Heart left ventricle (tissue), 16 donors: ENCODE data around the gene RS1. TPM values are rescaled to one million over a fixed set of nuclear protein-coding genes. Genes with fewer than 3 reads are reported as not detected.

ENCODE experiments used
- ATAC-seq, 4 donors: fragments of 200-7000 bp; cut with Tn5 transposase; one replicate each; pipeline ENCODE4 v1.9.1; 2020 to 2022; ENCODE audit warnings: moderate library complexity in 4 of 4, mild to moderate bottlenecking in 3 of 4, moderate number of reproducible peaks in 1 of 4
- DNase-seq, 5 donors: peaks; one replicate each; pipeline ENCODE4 v3.0.0-alpha.2; 2020
- H3K27ac ChIP-seq, 12 donors: fragments of 200-600 bp; sonication (generic) in 4 of 12; one replicate each; pipeline versions ENCODE4 v1.5.0 to v1.8.0; 2016 to 2022; ENCODE audit warnings: mild to moderate bottlenecking in 2 of 12
- H3K27me3 ChIP-seq, 9 donors: fragments of 200-600 bp; sonication (generic) in 2 of 9; one replicate each; pipeline versions ENCODE4 v1.5.1 to v1.8.0; 2016 to 2022; ENCODE audit warnings: mild to moderate bottlenecking in 3 of 9
- H3K36me3 ChIP-seq, 9 donors: fragments of 200-600 bp; sonication (generic) in 2 of 9; one replicate each; pipeline versions ENCODE4 v1.5.0 to v1.8.0; 2018 to 2022; ENCODE audit warnings: mild to moderate bottlenecking in 2 of 9
- H3K4me1 ChIP-seq, 12 donors: fragments of 200-600 bp; sonication (generic) in 4 of 12; one replicate each; pipeline versions ENCODE4 v1.5.0 to v1.8.0; 2016 to 2022; ENCODE audit warnings: mild to moderate bottlenecking in 3 of 12
- H3K4me3 ChIP-seq, 12 donors: fragments of 200-600 bp; sonication (generic) in 4 of 12; one replicate each; pipeline versions ENCODE4 v1.5.0 to v1.8.0; 2017 to 2022; ENCODE audit warnings: mild to moderate bottlenecking in 9 of 12, moderate library complexity in 4 of 12
- H3K9me3 ChIP-seq, 12 donors: fragments of 200-600 bp; sonication (generic) in 4 of 12; one replicate each; pipeline versions ENCODE4 v1.5.0 to v1.8.0; 2016 to 2022; ENCODE audit warnings: mild to moderate bottlenecking in 1 of 12
- CTCF ChIP-seq, 12 donors: fragments of 200-600 bp; sonication (generic) in 4 of 12; IDR thresholded peaks; one replicate each; pipeline versions ENCODE4 v1.5.0 to v1.8.0; 2018 to 2022; ENCODE audit warnings: antibody characterized with exemption in 12 of 12, mild to moderate bottlenecking in 5 of 12
- POLR2A ChIP-seq, 2 donors: fragments of 450-650 bp; IDR thresholded peaks; one replicate each; pipeline ENCODE4 v1.6.1; 2017; ENCODE audit warnings: antibody characterized with exemption in 2 of 2, mild to moderate bottlenecking in 2 of 2, moderate library complexity in 2 of 2
- WGBS, 4 donors: extraction: QIAGEN DNeasy Blood & Tissue Kit in 2 of 4; methylation state at CpG; one replicate each; pipeline versions ENCODE4 v1.1.5 to v1.1.7; 2013 to 2018; 5-methylcytosine and 5-hydroxymethylcytosine counted together
- intact Hi-C, 10 donors: fragments of 100-400 bp; cut with DNase I; formaldehyde crosslinking; loops; one replicate each; pipeline versions ENCODE4 v1.11.1 to v1.14.2; 2022
- polyA plus RNA-seq, 2 donors: library from polyadenylated mRNA; stranded (reverse); fragments of 200-250 nt; gene quantifications; one replicate each; pipeline ENCODE4 v1.2.3, GENCODE V29; 2013
- total RNA-seq, 9 donors: library from RNA; depleted of rRNA in 2 of 9; stranded (reverse); fragments of >200 nt in 2 of 9; fragmentation: NEBNext Ultra II Directional in 3 of 9; extraction: Animal tissue kit (Norgen Biotek cat#: 25700) in 3 of 9; gene quantifications; one replicate each; pipeline versions ENCODE4 v1.1.0 to v1.2.4, GENCODE V29; 2016 to 2023
- donor health status: ischemic (EF 13 %, LVEDD 7.1; RV severe dilation, severe dysfunction).
- donor health status: healthy with polysubstance abuse.
- donor health status: DM: no; HTN: yes; CAD: no.
- donor health status: DM: no; HTN: no; CAD: no.
- donor health status: ischemic (EF 25% LVEDD 6.9; RV normal size, moderate dysfunction).
- donor health status: ischemic (EF 25% LVEDD 5.7; RV mildly dilated, moderate dysfunction).
- donor health status: healthy.
- donor health status: DM: yes; HTN: yes; CAD: no.
- donor health status: ischemic (EF 35%, LVEDD 5.7; RV mildly dilated, moderate dysfunction).
- donor health status: nonischemic (EF 11% LVEDD 7.7; RV severe dilation, severe dysfunction).
- donor health status: DM: yes; HTN: yes; CAD: no.
- donor health status: PGD.
- donor health status: ischemic (EF 29% LVEDD 5.4; RV normal size, mild dysfunction).
- donor health status: nonischemic (EF 23%, LVEDD 6.1; RV moderate dilation, normal function).

The RS1 gene
- total and polyA plus RNA-seq, 11 donors: not detected

GRCh38 chrX:18613930-18614639 lies 57.8 kb downstream of the RS1 start:
- WGBS, 4 donors: 81 to 96% (median 92%) methylated on average over 3 of the region's 3 CpGs
- ATAC-seq (no peak), DNase-seq (no peak)
- H3K27me3 ChIP-seq: peaks cover 0 to 2% (median 0%) of the 10 kb centered on the region in 9 donors
- intact Hi-C loops: no loop called here
- H3K9me3 ChIP-seq: no peaks in the 10 kb centered on the region
- H3K4me1 ChIP-seq: no peaks in the 10 kb centered on the region
- peaks cover 0 to 16% (median 3%) of the 10 kb centered on the region in 9 donors for H3K36me3 ChIP-seq
- H3K27ac ChIP-seq: no peak overlapping the region
- TF ChIP-seq CTCF (IDR thresholded peaks at IDR 0.05) (no peak), POLR2A (IDR thresholded peaks at IDR 0.05) (no peak)
- no peak overlapping the region for H3K4me3 ChIP-seq

GRCh38 chrX:18607966-18608365 lies 63.9 kb downstream of the RS1 start:
- no peak overlapping the region for H3K4me3 ChIP-seq
- H3K9me3 ChIP-seq: no peaks in the 10 kb centered on the region
- H3K27me3 ChIP-seq: peaks cover 0 to 2% (median 0%) of the 10 kb centered on the region in 9 donors
- H3K4me1 ChIP-seq: no peaks in the 10 kb centered on the region
- WGBS, 4 donors: 70 to 73% (median 72%) methylated on average over 4 of the region's 4 CpGs
- DNase-seq: no peak
- intact Hi-C loops: no loop called here
- peaks cover 0 to 30% (median 8%) of the 10 kb centered on the region in 9 donors for H3K36me3 ChIP-seq
- no peak for ATAC-seq
- TF ChIP-seq POLR2A (IDR thresholded peaks at IDR 0.05) (no peak), CTCF (IDR thresholded peaks at IDR 0.05) (no peak)
- no peak overlapping the region for H3K27ac ChIP-seq

GRCh38 chrX:18598413-18598812 lies 73.5 kb downstream of the RS1 start:
- WGBS, 4 donors: 73 to 93% (median 82%) methylated on average over 2 of the region's 2 CpGs

More at GRCh38 chrX:18598413-18598812, 73.5 kb downstream of the RS1 start:
- no peak for DNase-seq
- intact Hi-C loops: loop anchor here in 2 of 10 donors (10.0 kb wide), 2 partner anchors 174 to 286 kb away; partner anchors contain the start of gene CDKL5 (in 1 of the 2)
- Histone ChIP-seq H3K4me3 (no peak overlapping the region), H3K27me3 (peaks cover 0 to 4% (median 0%) of the 10 kb centered on the region in 9 donors), H3K4me1 (no peaks in the 10 kb centered on the region), H3K9me3 (no peaks in the 10 kb centered on the region), H3K36me3 (peaks cover 0 to 13% (median 0%) of the 10 kb centered on the region in 9 donors), H3K27ac (no peak overlapping the region)
- no peak for ATAC-seq
- TF ChIP-seq POLR2A (IDR thresholded peaks at IDR 0.05): no peak
- no peak for TF ChIP-seq CTCF (IDR thresholded peaks at IDR 0.05)
